HepG2 (cell line): ENCODE results near the gene MEA1. TPM values are rescaled to one million over a fixed set of nuclear protein-coding genes. Genes with fewer than 3 reads are reported as not detected.

ENCODE experiments used
- CC2D1A ChIP-seq: sonication (generic); formaldehyde crosslinking; IDR thresholded peaks from 2 replicates; pipeline ENCODE4 v1.8.1; 2023; ENCODE audit warnings: mild to moderate bottlenecking, missing genetic modification reagents
- HDAC2 ChIP-seq: sonication (generic); formaldehyde crosslinking; IDR thresholded peaks from 2 replicates; pipeline ENCODE4 v1.4.0; 2020; ENCODE audit warnings: missing genetic modification reagents
- MAFG ChIP-seq: sonication (generic); formaldehyde crosslinking; IDR thresholded peaks from 2 replicates; pipeline ENCODE4 v1.5.1; 2020; ENCODE audit warnings: mild to moderate bottlenecking, missing genetic modification reagents
- NFIB ChIP-seq: sonication (generic); formaldehyde crosslinking; IDR thresholded peaks from 2 replicates; pipeline ENCODE4 v1.9.0; 2021; ENCODE audit warnings: missing genetic modification reagents, mild to moderate bottlenecking, borderline replicate concordance
- NR2F6 ChIP-seq, 2 experiments: IDR thresholded peaks; 2 replicates each; pipeline ENCODE4 v1.6.1; 2016; ENCODE audit warnings: antibody characterized with exemption in 1 of 2, mild to moderate bottlenecking in 1 of 2
- SALL2 ChIP-seq: sonication (generic); formaldehyde crosslinking; IDR thresholded peaks from 2 replicates; pipeline ENCODE4 v1.8.1; 2023; ENCODE audit warnings: mild to moderate bottlenecking, missing genetic modification reagents, inconsistent platforms
- SNAI1 ChIP-seq: sonication (generic); formaldehyde crosslinking; IDR thresholded peaks from 2 replicates; pipeline ENCODE4 v1.5.0; 2020; ENCODE audit warnings: mild to moderate bottlenecking, missing genetic modification reagents, borderline replicate concordance
- SP5 ChIP-seq: IDR thresholded peaks from 2 replicates; pipeline ENCODE4 v1.6.1; 2016; ENCODE audit warnings: low read depth, borderline replicate concordance
- TCF7 ChIP-seq: sonication (generic); IDR thresholded peaks from 2 replicates; pipeline ENCODE4 v1.6.1; 2016; ENCODE audit warnings: antibody characterized with exemption, low read depth
- ZNF552 ChIP-seq: sonication (generic); formaldehyde crosslinking; IDR thresholded peaks from 2 replicates; pipeline ENCODE4 v1.9.0; 2022; ENCODE audit warnings: missing genetic modification reagents, mild to moderate bottlenecking, borderline replicate concordance
- ZNF674 ChIP-seq: sonication (generic); formaldehyde crosslinking; IDR thresholded peaks from 2 replicates; pipeline ENCODE4 v1.5.0; 2020; ENCODE audit warnings: low read depth, mild to moderate bottlenecking, missing genetic modification reagents
- ZSCAN31 ChIP-seq: sonication (generic); formaldehyde crosslinking; IDR thresholded peaks from 2 replicates; pipeline ENCODE4 v1.5.0; 2020; ENCODE audit warnings: low read depth, mild to moderate bottlenecking, missing genetic modification reagents
- polyA plus RNA-seq, 8 experiments: library from polyadenylated mRNA; depleted of rRNA in 3 of 8; stranded (reverse) in 7 of 8; unstranded in 1 of 8; fragments of >200 nt; fragmentation: Illumina TruSeq in 4 of 8; extraction: Trizol in 4 of 8; gene quantifications; 2 replicates each; pipeline versions ENCODE4 v1.2.1 to v1.2.3, GENCODE V29; 2011 to 2016; ENCODE audit warnings: low read depth in 4 of 8, missing spikeins in 1 of 8, mixed read lengths in 1 of 8; ENCODE audit not compliant: insufficient read depth in 1 of 8
- total RNA-seq, 5 experiments: library from RNA; depleted of rRNA; stranded (reverse); fragments of >200 nt; fragmentation: Illumina TruSeq; extraction: Trizol; gene quantifications; 2 replicates each; pipeline ENCODE4 v1.2.3, GENCODE V29; 2016; ENCODE audit warnings: low read depth in 1 of 5
- TF ChIP-seq, protein P1 (sequence below): sonication (generic); formaldehyde crosslinking; IDR thresholded peaks from 2 replicates; pipeline ENCODE4 v1.5.0; 2020; ENCODE audit warnings: missing genetic modification reagents

The MEA1 gene
- total and polyA plus RNA-seq, 2 of the 13 experiments (the other 11 are each of a cell fraction or from before 2014, with no cell fraction given): 75.6 to 86.2 TPM

- TF ChIP-seq TCF7 (no peak), SP5 (CRISPR knock-in tag) (peak; percentile 94), SNAI1 (CRISPR knock-in tag) (no peak), SALL2 (CRISPR knock-in tag) (peak; percentile 95), CC2D1A (CRISPR knock-in tag) (no peak), NR2F6 (IDR thresholded peaks at IDR 0.05) (no peak), NR2F6 (CRISPR knock-in tag; IDR thresholded peaks at IDR 0.05) (no peak; the same call in 1 of the 2 replicates), HDAC2 (CRISPR knock-in tag) (0 out of 2 replicates have a peak, but pooled peaks have one; percentile 16), ZNF552 (CRISPR knock-in tag) (no peak), ZNF674 (no peak), NFIB (CRISPR knock-in tag) (no peak), ZSCAN31 (CRISPR knock-in tag) (0 out of 2 replicates have a peak, but pooled peaks have one; percentile 60), MAFG (CRISPR knock-in tag) (no peak)
- TF ChIP-seq, protein P1, sequence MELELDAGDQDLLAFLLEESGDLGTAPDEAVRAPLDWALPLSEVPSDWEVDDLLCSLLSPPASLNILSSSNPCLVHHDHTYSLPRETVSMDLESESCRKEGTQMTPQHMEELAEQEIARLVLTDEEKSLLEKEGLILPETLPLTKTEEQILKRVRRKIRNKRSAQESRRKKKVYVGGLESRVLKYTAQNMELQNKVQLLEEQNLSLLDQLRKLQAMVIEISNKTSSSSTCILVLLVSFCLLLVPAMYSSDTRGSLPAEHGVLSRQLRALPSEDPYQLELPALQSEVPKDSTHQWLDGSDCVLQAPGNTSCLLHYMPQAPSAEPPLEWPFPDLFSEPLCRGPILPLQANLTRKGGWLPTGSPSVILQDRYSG (CRISPR knock-in tag): peak; percentile 27; the same call in 1 of the 2 replicates
Measured at GRCh38 chr6:43021270-43022047, 7.7 kb upstream of the MEA1 start, which contains the start of gene RRP36 (continued).
